ENCODE results near the gene PHKB. TPM values are rescaled to one million over a fixed set of nuclear protein-coding genes. Genes with fewer than 3 reads are reported as not detected.

PHKB gene
- total RNA-seq, 1 donor from 2014 or later = 57.7 TPM

GRCh38 chr16:47622451-47623176 is 161.5 kb downstream of the PHKB start:
- Mint-ChIP-seq H3K36me3 (ENCODE audit: low read depth) (peaks cover 1% of the 10 kb centered on the region), H3K27me3 (ENCODE audit: low read depth) (no peaks in the 10 kb centered on the region), H3K4me3 (ENCODE audit: unreplicated experiment) (no peak overlapping the region), H3K4me1 (ENCODE audit: low read depth) (no peaks in the 10 kb centered on the region), H3K27ac (ENCODE audit: unreplicated experiment) (no peak overlapping the region), H3K9me3 (ENCODE audit: low read depth) (no peaks in the 10 kb centered on the region)
- TF ChIP-seq, protein P1, sequence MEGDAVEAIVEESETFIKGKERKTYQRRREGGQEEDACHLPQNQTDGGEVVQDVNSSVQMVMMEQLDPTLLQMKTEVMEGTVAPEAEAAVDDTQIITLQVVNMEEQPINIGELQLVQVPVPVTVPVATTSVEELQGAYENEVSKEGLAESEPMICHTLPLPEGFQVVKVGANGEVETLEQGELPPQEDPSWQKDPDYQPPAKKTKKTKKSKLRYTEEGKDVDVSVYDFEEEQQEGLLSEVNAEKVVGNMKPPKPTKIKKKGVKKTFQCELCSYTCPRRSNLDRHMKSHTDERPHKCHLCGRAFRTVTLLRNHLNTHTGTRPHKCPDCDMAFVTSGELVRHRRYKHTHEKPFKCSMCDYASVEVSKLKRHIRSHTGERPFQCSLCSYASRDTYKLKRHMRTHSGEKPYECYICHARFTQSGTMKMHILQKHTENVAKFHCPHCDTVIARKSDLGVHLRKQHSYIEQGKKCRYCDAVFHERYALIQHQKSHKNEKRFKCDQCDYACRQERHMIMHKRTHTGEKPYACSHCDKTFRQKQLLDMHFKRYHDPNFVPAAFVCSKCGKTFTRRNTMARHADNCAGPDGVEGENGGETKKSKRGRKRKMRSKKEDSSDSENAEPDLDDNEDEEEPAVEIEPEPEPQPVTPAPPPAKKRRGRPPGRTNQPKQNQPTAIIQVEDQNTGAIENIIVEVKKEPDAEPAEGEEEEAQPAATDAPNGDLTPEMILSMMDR (IDR thresholded peaks at IDR 0.05) = no peak
- DNase-seq (ENCODE audit: low spot score) = no peak

DNA sequence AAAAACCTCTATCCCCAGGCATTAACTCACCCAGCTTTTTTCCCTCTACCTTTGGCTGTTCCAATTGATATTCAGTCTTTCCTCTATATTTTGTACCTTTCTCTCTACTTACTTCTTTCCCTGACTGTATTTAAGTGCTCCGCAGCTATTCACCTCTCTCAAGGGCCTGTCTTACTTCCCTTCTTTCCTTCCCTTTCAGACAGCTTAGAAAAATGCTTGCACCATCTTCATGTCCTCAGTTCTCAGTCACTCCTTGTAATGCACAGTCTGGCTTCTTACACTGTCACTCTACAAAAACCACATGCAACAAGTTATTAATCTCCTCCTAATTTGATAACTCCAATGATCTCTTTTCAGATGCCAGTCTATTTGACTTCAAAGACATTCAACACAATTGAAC is 163.4 kb downstream of the PHKB start:
- no peaks in the 10 kb centered on the region for H3K27me3 Mint-ChIP-seq (ENCODE audit: low read depth)
- peaks cover 1% of the 10 kb centered on the region for H3K36me3 Mint-ChIP-seq (ENCODE audit: low read depth)
- DNase-seq (ENCODE audit: low spot score) = no peak
- TF ChIP-seq, protein P1 (IDR thresholded peaks at IDR 0.05) = no peak
- no peaks in the 10 kb centered on the region for H3K9me3 Mint-ChIP-seq (ENCODE audit: low read depth)
- H3K4me3 Mint-ChIP-seq (ENCODE audit: unreplicated experiment) = no peak overlapping the region
- H3K27ac Mint-ChIP-seq (ENCODE audit: unreplicated experiment) = no peak overlapping the region
- H3K4me1 Mint-ChIP-seq (ENCODE audit: low read depth) = no peaks in the 10 kb centered on the region

- Mint-ChIP-seq H3K36me3 (ENCODE audit: low read depth) (peaks cover 1% of the 10 kb centered on the region), H3K4me1 (ENCODE audit: low read depth) (no peaks in the 10 kb centered on the region), H3K9me3 (ENCODE audit: low read depth) (no peaks in the 10 kb centered on the region), H3K4me3 (ENCODE audit: unreplicated experiment) (no peak overlapping the region), H3K27me3 (ENCODE audit: low read depth) (no peaks in the 10 kb centered on the region), H3K27ac (ENCODE audit: unreplicated experiment) (no peak overlapping the region)
- no peak for DNase-seq (ENCODE audit: low spot score)
- TF ChIP-seq, protein P1 (IDR thresholded peaks at IDR 0.05) = no peak
These were observed 164.0 kb downstream of the PHKB start for GRCh38 chr16:47625115-47625567.

DNA sequence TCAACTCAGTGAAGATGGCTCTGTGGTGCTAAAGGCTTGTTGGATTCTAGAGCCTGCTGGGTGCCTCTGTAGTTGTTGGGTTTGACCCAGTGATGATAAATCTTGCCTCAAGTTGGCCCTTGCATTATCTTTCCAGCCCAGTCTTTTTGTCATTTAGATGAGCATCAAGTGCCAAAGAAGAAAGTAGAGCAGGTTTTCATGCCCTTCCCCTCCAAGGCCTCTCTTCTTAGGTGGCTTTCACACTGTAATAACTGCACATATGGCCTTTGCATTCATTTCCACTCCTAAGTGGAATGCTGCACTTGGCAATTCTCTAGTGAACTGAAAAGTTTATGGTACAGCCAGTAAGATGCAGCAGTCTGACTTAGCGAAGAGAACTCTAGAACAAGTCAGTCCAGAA is 165.1 kb downstream of the PHKB start:
- H3K9me3 Mint-ChIP-seq (ENCODE audit: low read depth) = no peaks in the 10 kb centered on the region
- TF ChIP-seq, protein P1 (IDR thresholded peaks at IDR 0.05) = no peak

GRCh38 chr16:47627085-47627639 is 166.0 kb downstream of the PHKB start:
- TF ChIP-seq, protein P1 (IDR thresholded peaks at IDR 0.05) = no peak
- Mint-ChIP-seq H3K4me1 (ENCODE audit: low read depth) (no peaks in the 10 kb centered on the region), H3K9me3 (ENCODE audit: low read depth) (peaks cover 3% of the 10 kb centered on the region), H3K27ac (ENCODE audit: unreplicated experiment) (no peak overlapping the region), H3K27me3 (ENCODE audit: low read depth) (no peaks in the 10 kb centered on the region), H3K36me3 (ENCODE audit: low read depth) (peaks cover 5% of the 10 kb centered on the region), H3K4me3 (ENCODE audit: unreplicated experiment) (no peak overlapping the region)
- DNase-seq (ENCODE audit: low spot score) = no peak

More for the DNA sequence above, 165.1 kb downstream of the PHKB start:
- peaks cover 1% of the 10 kb centered on the region for H3K36me3 Mint-ChIP-seq (ENCODE audit: low read depth)
- H3K27me3 Mint-ChIP-seq (ENCODE audit: low read depth) = no peaks in the 10 kb centered on the region
- no peaks in the 10 kb centered on the region for H3K4me1 Mint-ChIP-seq (ENCODE audit: low read depth)
- H3K4me3 Mint-ChIP-seq (ENCODE audit: unreplicated experiment) = no peak overlapping the region
- DNase-seq (ENCODE audit: low spot score) = no peak
- H3K27ac Mint-ChIP-seq (ENCODE audit: unreplicated experiment) = no peak overlapping the region
